CD14-positive monocyte (primary cell): ENCODE data around the gene C19orf33. TPM values are rescaled to one million over a fixed set of nuclear protein-coding genes. Genes with fewer than 3 reads are reported as not detected.

Experiments used
- DNase-seq, 3 donors: peaks; one replicate each; pipeline ENCODE4 v3.0.0-alpha.2; 2011 to 2022
- H2AFZ ChIP-seq: 2 replicates; pipeline ENCODE4 v1.6.0; 2012; ENCODE audit warnings: mild to moderate bottlenecking, low read depth, low read length, inconsistent platforms; ENCODE audit not compliant: insufficient read depth, poor library complexity, severe bottlenecking
- H3K27ac ChIP-seq, 2 donors: 1 replicate in 1 of 2; 2 replicates in 1 of 2; pipeline ENCODE4 v1.5.1; 2012 to 2013; ENCODE audit warnings: low read length in 2 of 2, control low read depth in 1 of 2, inconsistent platforms in 1 of 2, low read depth in 1 of 2, mild to moderate bottlenecking in 1 of 2
- H3K27me3 ChIP-seq, 2 donors: one replicate each; pipeline versions ENCODE4 v1.6.0 to v1.6.1; 2011 to 2013; ENCODE audit warnings: low read length in 2 of 2; ENCODE audit not compliant: control insufficient read depth in 2 of 2, insufficient read depth in 2 of 2
- H3K36me3 ChIP-seq, 2 donors: replicated peaks in 1 of 2; 1 replicate in 1 of 2; 2 replicates in 1 of 2; pipeline versions ENCODE4 v1.5.1 to v1.6.1; 2012 to 2013; ENCODE audit warnings: low read length in 2 of 2, control low read depth in 1 of 2, inconsistent platforms in 1 of 2, mild to moderate bottlenecking in 1 of 2; ENCODE audit not compliant: insufficient read depth in 2 of 2, control insufficient read depth in 1 of 2
- H3K4me1 ChIP-seq, 2 donors: 1 replicate in 1 of 2; 2 replicates in 1 of 2; pipeline versions ENCODE4 v1.5.1 to v1.6.1; 2012 to 2013; ENCODE audit warnings: low read length in 2 of 2, control low read depth in 1 of 2, inconsistent platforms in 1 of 2, mild to moderate bottlenecking in 1 of 2, moderate library complexity in 1 of 2; ENCODE audit not compliant: insufficient read depth in 2 of 2, control insufficient read depth in 1 of 2
- H3K4me2 ChIP-seq: replicated peaks from 2 replicates; pipeline ENCODE3; 2012; ENCODE audit warnings: low read length, moderate library complexity, mild to moderate bottlenecking; ENCODE audit not compliant: poor library complexity, severe bottlenecking; ENCODE audit errors: extremely low read depth
- H3K4me3 ChIP-seq, 3 experiments: fragments of 200-600 bp in 1 of 3; sonication (generic) in 1 of 3; replicated peaks in 1 of 3; 1 replicate in 2 of 3; 2 replicates in 1 of 3; pipeline ENCODE4 v1.5.1; 2011 to 2013; ENCODE audit warnings: low read length in 3 of 3, mild to moderate bottlenecking in 3 of 3, control low read depth in 2 of 3, low read depth in 2 of 3, inconsistent platforms in 1 of 3, moderate library complexity in 1 of 3
- H3K79me2 ChIP-seq: 2 replicates; pipeline ENCODE4 v1.6.0; 2012; ENCODE audit warnings: mild to moderate bottlenecking, control low read depth, inconsistent platforms, low read length, moderate library complexity; ENCODE audit not compliant: insufficient read depth
- H3K9ac ChIP-seq: 2 replicates; pipeline ENCODE4 v1.6.0; 2017; ENCODE audit warnings: low read length, mild to moderate bottlenecking; ENCODE audit not compliant: insufficient read depth, poor library complexity, severe bottlenecking
- H3K9me3 ChIP-seq, 2 donors: replicated peaks in 1 of 2; 1 replicate in 1 of 2; 2 replicates in 1 of 2; pipeline versions ENCODE4 v1.5.1 to v1.6.1; 2012 to 2013; ENCODE audit warnings: low read length in 2 of 2, control low read depth in 1 of 2; ENCODE audit not compliant: control insufficient read depth in 1 of 2, insufficient read depth in 1 of 2
- H4K20me1 ChIP-seq: 2 replicates; pipeline ENCODE4 v1.6.0; 2012; ENCODE audit warnings: mild to moderate bottlenecking, low read length, control low read depth, moderate library complexity; ENCODE audit not compliant: insufficient read depth
- H3K27ac Mint-ChIP-seq, 7 donors: one replicate each; pipeline ENCODE4 v1.8.0; 2020; ENCODE audit warnings: mild to moderate bottlenecking in 7 of 7, mixed read lengths in 7 of 7, moderate library complexity in 6 of 7, inconsistent platforms in 2 of 7
- H3K27me3 Mint-ChIP-seq, 3 donors: one replicate each; pipeline ENCODE4 v1.8.0; 2021 to 2022; ENCODE audit warnings: low read depth in 3 of 3, mild to moderate bottlenecking in 3 of 3, mixed read lengths in 3 of 3, moderate library complexity in 3 of 3, inconsistent platforms in 1 of 3
- H3K36me3 Mint-ChIP-seq, 2 donors: one replicate each; pipeline ENCODE4 v1.8.0; 2020; ENCODE audit warnings: mixed read lengths in 2 of 2, inconsistent platforms in 1 of 2, mild to moderate bottlenecking in 1 of 2
- H3K4me1 Mint-ChIP-seq: one replicate; pipeline ENCODE4 v1.8.0; 2020; ENCODE audit warnings: mild to moderate bottlenecking, mixed read lengths
- H3K4me3 Mint-ChIP-seq, 2 donors: one replicate each; pipeline ENCODE4 v1.8.0; 2020; ENCODE audit warnings: mild to moderate bottlenecking in 2 of 2, mixed read lengths in 2 of 2, moderate library complexity in 1 of 2
- H3K9me3 Mint-ChIP-seq, 7 donors: one replicate each; pipeline ENCODE4 v1.8.0; 2020 to 2022; ENCODE audit warnings: mixed read lengths in 7 of 7, mild to moderate bottlenecking in 6 of 7, moderate library complexity in 6 of 7, inconsistent platforms in 2 of 7
- CTCF ChIP-seq: fragments of 200-600 bp; IDR thresholded peaks from one replicate; pipeline ENCODE4 v1.8.0; 2022; ENCODE audit warnings: antibody characterized with exemption, mild to moderate bottlenecking
- WGBS: methylation state at CpG from one replicate; pipeline ENCODE4 v1.1.5; 2013; ENCODE audit warnings: missing lambda C conversion rate; ENCODE audit not compliant: insufficient coverage; 5-methylcytosine and 5-hydroxymethylcytosine counted together
- intact Hi-C, 2 donors: fragments of 100-400 bp; cut with micrococcal nuclease; formaldehyde crosslinking; loops; one replicate each; pipeline versions ENCODE4 v1.15.0 to v1.15.1; 2023
- polyA plus RNA-seq, 3 donors: library from polyadenylated mRNA; depleted of rRNA in 1 of 3; unstranded in 2 of 3; stranded (reverse) in 1 of 3; fragments of 300-500 nt in 2 of 3; fragments of >200 nt in 1 of 3; fragmentation: Illumina TruSeq in 2 of 3; gene quantifications; 1 replicate in 2 of 3; 2 replicates in 1 of 3; pipeline ENCODE4 v1.2.3, GENCODE V29; 2012 to 2021

C19orf33 gene
- polyA plus RNA-seq, 3 donors, result 0.43 to 0.73 (median 0.69) TPM

DNA sequence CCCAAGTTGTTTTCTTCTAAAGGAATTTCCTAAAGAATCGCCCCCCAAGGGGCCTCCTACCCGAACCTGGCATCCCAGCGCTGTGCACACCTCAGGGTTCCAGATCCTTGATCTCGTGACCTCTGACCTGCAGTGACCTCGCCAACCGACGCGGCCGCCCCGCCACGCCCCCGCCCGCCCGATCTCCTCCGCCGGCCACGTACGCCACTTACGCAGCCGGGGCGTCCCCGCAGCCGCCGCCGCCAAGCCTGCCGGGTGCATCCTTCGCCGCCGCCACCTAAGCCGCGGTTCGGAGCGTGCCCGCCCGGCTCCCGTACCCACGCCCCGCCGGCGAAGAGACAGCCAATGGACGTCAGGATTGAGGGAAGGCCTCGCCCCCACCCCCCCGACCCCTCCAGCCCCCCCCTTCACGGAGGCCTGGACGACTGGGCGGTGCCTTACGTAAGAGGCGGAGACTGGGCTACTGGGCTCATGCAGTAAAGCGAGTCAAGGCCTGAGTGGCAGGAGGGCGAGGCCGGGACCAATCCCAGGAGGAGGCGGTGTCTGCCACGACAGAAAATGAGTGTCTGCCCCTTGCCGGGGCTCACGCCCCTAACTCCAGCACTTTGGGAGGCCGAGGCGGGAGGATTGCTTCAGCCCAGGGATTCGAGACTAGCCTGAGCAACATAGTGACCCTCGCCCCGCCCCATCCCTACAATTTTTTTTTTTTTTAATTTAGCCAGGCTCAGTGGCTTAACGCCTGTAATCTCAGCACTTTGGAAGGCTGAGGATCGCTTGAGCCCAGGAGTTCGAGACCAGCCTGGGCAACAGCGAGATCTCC is 11.8 kb downstream of the C19orf33 start, which contains the start of gene YIF1B:
TSS of gene YIF1B (minus strand) at position 291 of the 820 bp plus-strand sequence. CDS start at position 261, 30 bp downstream.
- Mint-ChIP-seq H3K9me3 (peaks cover 0 to 5% (median 0%) of the 10 kb centered on the region in 7 donors), H3K4me3 (peak within 1 kb of the TSS; percentile 77 to 91)
- peak within 1 kb of the TSS; percentile 70 for H3K9ac ChIP-seq

More for the DNA sequence above, 11.8 kb downstream of the C19orf33 start, which contains the start of gene YIF1B:
- intact Hi-C loops, result loop anchor here (2.0 to 5.0 kb wide), 4 partner anchors 19 to 409 kb away; partner anchors contain the start of genes SIPA1L3 (in 2 of the 2), WDR87 (in 2 of the 2), CATSPERG (in 1 of the 2) and EIF3K (in 1 of the 2)
- Histone ChIP-seq H3K9me3 (no peaks in the 10 kb centered on the region), H3K36me3 (no peaks in the 10 kb centered on the region), H3K4me2 (peak within 1 kb of the TSS; percentile 98), H3K4me1 (peaks cover 69 to 85% of the 10 kb centered on the region in 2 donors), H3K27ac (peak within 1 kb of the TSS; percentile 91 to 92), H3K4me3 (peak within 1 kb of the TSS; percentile 44 to 85 (median 61)), H3K27me3 (no peaks in the 10 kb centered on the region), H4K20me1 (peaks cover 2% of the 10 kb centered on the region), H3K79me2 (peaks cover 48% of the 10 kb centered on the region), H2AFZ (peak within 1 kb of the TSS; percentile 86)
- WGBS, result under 1% methylated on average over 38 of the region's 64 CpGs
- no peak for TF ChIP-seq CTCF
- peaks cover 2 to 4% (median 3%) of the 10 kb centered on the region in 3 donors for H3K27me3 Mint-ChIP-seq
- H3K36me3 Mint-ChIP-seq, result peaks cover 7% of the 10 kb centered on the region in 2 donors
- H3K4me1 Mint-ChIP-seq, result peaks cover 68% of the 10 kb centered on the region
- peak; percentile 94 to 97 (median 95) for DNase-seq
- H3K27ac Mint-ChIP-seq, result peak within 1 kb of the TSS; percentile 92 to 98 (median 95)
